HG03565 (cell line): ENCODE measurements around the gene ATP4B.

Experiments
- ATAC-seq: cut with Tn5 transposase; IDR thresholded peaks from one replicate; pipeline ENCODE4 v1.9.1; 2021; ENCODE audit warnings: mild to moderate bottlenecking, moderate library complexity; ENCODE audit not compliant: unreplicated experiment

Gene ATP4B

DNA sequence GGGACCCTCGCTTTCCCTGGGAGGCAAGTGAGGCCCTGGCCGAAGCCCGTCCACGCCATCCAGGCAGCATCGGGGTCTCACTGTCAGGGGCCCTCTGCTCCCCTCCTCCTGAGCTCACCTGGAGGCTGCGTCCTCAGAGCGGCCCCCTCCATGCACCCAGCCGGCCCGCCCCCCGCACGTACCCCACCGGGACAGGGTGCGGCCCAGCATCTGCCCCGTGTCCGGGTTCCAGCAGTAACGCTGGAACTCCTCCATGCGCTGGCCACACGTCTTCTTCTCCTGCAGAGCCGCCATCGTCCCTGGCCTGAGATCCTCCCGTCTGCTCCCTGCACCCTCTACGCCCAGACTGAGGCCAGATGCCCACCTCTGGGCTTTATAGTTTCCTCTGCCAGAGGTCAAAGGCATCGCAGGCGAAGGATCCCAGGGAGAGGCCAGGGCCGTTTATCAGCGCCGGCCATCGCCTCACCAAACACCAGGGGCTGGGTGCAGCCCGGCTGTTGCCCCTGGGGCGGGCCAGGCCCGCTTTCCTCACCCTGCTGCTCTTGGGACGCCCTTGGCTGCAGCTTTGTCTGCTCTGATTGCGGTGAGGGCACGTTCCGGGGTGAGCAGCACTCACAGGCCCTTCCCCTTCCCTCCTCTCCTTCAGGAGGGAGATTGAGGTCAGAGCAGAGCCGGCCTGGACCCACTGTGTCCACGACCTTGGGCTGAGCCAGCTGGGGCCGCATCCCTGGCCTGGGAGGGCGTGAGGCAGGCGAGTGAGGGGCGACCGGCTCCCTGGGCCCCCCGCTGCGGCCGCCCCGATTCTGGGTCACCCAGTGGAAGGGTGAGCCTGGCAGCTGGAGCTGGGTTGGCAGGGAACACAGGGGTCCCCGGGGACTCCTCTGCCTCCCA, at the start of gene ATP4B:
TSS of gene ATP4B (minus strand) at position 348 of the 891 bp plus-strand sequence. CDS start at position 294, 54 bp downstream.
- no peak for ATAC-seq

DNA sequence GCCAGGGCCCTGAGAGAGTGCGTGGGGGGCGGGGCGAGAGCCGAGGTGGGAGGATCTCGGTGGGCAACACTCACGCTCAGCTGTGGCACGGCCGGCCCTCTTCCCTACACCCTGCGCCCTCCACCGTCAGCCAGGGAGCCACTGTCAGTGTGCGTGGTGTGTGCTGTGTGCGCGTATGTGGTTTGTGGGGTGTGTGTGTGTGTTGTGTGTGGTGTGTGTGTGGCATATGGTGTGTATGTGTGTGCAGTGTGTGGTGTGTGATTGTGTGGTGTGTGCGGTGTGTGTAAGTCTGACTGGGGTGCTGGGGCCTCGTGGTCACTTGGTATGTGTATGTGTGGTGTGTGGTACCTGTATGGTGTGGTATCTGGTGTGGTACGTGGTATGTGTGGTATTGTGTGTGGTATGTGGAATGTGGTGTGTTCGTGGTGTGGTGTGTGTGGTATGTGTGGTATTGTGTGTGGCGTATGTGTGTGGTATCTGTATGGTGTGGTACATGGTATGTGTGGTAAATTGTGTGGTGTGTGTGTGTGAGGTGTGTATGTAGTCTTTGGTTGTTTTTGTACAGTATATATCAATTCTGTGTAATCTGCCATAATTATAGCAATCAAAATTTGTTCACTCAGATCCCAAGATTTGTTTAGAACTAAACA, 14.1 kb upstream of the ATP4B start:
- ATAC-seq: no peak

GRCh38 chr13:113671066-113672001, 13.3 kb upstream of the ATP4B start:
- no peak for ATAC-seq

- ATAC-seq: no peak
These were observed 12.5 kb upstream of the ATP4B start for GRCh38 chr13:113670541-113670940.

DNA sequence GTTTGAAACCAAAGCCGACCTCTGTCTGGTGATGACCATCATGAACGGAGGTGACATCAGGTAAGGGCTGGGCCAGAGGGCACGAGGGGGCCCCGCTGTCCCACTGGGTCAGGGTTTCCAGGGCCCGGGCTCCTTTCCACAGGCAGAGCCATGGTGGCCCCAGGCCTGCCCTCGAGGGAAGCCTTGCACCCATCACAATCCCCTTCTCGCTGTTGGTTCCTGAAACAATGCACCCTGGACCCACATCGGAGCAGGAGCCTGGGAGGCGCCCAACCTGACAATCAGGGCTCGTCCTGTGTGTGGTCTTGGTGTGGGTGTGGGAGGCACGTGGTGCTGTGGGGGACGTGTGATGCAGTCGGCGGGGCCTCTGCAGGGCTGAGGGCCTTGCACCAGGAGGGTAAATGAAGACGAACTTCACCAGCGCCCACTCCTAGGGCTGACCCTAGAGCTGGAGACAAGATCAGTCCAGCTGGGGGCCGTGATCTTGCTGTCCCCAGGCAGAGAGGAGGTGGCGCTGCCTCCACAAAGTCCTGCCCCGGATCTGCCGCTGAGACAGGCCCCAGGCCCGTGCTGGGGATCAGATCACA, 11.8 kb upstream of the ATP4B start:
- no peak for ATAC-seq

- no peak for ATAC-seq
These were observed 11.3 kb upstream of the ATP4B start for GRCh38 chr13:113669231-113669754.

- no peak for ATAC-seq
These were observed 10.5 kb upstream of the ATP4B start for GRCh38 chr13:113668491-113668971.

- no peak for ATAC-seq
These were observed 9.9 kb upstream of the ATP4B start for GRCh38 chr13:113667771-113668490.

- ATAC-seq: no peak
These were observed 9.1 kb upstream of the ATP4B start, which contains the start of gene GRK1 for GRCh38 chr13:113666951-113667701. Gene GRK1 (plus strand): TSS chr13:113667219. CDS start chr13:113667387, 168 bp downstream.

DNA sequence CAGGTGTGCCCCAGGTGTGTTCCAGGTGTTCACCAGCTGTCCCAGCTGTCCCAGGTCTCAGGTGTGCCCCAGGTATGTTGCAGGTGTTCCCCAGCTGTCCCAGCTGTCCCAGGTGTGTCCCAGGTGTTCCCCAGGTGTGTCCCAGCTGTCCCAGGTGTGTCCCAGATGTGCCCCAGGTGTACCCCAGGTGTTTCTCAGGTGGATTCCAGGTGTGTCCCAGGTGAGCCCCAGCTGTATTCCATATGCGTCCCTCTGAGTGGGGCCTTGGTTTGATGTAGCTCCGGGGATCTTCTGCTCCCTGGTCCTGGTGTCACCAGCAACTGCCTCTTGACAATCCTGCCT, 8.3 kb upstream of the ATP4B start:
- no peak for ATAC-seq

GRCh38 chr13:113665597-113666328, 7.8 kb upstream of the ATP4B start:
- ATAC-seq: no peak

DNA sequence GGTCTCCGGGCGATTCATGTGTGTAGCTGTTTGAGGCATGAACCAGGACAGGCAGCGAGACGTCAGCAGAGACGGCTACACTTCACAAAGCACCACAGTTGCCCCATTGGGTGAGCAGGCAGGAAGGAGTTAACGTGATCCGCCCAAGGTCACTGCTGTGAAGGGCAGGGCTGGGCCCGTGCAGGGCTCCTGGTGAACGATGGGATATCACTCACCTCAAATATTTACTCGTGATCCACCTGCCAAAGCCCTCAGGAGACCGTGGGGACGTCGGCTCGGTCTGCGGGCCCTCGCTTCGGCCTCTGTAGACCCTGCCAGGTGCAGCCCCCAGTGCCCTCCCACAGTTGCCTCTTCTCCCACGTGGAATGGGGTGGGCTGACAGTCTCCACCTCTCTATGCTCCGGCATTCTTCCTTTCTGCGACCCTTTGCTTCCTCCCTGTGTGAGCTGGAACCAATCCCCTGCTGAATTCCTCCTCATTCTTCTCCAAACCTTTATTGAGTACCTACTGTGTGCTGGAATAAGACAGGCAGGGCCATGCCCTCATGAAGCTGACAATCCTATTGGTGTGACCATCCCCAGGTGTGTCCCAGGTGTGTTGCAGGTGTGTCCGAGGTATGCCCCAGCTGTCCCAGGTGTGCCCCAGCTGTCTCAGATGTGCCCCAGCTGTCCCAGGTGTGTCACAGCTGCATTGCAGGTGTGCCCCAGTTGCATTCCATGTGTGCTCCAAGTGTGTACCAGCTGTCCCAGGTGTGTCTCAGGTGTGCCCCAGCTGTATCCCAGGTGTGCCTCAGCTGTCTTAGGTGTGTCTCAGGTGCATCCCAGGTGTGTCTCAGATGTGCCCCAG, 7.0 kb upstream of the ATP4B start:
- no peak for ATAC-seq

DNA sequence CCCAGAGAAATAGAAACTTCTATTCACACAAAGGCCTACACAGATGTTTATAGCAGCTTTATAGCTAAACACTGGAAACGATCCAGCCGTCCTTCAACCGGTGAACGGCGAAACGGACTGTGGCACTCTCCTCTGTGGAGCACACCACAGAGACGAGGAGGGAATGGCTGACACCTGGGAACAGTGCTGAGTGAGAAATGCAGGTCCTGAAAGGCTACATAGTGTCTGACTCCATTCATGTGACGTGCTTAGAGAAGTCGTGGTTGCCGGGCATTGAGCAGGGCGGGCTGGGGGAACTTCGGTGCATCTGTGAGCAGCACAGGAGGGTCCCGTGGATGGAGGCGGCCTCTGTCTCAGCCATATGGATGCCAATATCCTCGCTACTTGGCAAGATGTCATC, 5.9 kb upstream of the ATP4B start:
- no peak for ATAC-seq

- ATAC-seq: no peak
These were observed 3.5 kb upstream of the ATP4B start for GRCh38 chr13:113661509-113661908.

- no peak for ATAC-seq
These were observed 2.1 kb upstream of the ATP4B start for GRCh38 chr13:113660066-113660465.

GRCh38 chr13:113659337-113659736, 1.3 kb upstream of the ATP4B start:
- ATAC-seq: no peak

DNA sequence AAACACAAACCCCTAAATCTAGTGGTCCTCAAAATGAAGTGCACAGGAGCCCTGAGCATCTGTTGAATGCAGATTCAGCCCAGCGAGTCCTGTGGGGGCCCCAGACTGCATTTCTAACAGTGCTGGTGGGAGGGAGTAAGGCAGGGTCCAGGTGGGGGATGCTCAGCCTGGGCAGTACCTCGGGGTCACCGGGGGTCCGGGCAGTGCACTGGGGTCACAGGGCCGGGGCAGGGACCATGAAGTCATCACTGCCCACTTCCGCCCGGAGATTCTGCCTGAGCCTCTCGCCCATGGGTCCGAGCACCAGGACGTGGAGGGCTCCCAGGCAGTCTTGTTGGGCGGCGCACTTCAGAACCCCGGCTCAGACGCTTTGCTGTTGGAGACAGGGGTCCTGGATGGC, 838 bp upstream of the ATP4B start:
- no peak for ATAC-seq
